IPS-NIHi7 (cell line): ENCODE data around the gene ABAT.
A peak's percentile ranks its signal among the peaks of the same experiment; 100 is the strongest.
"Not testable (repeated sequence)": the region's sequence is repeated elsewhere in the genome, so short reads cannot be mapped to it uniquely, and the experiment has no call there.

Source experiments
- DNase-seq: peaks from one replicate; pipeline ENCODE4 v3.0.0; 2012; ENCODE audit warnings: mixed read lengths; ENCODE audit errors: extremely low spot score

ABAT gene

GRCh38 chr16:8785408-8785807 lies 111.0 kb downstream of the ABAT start:
- no peak for DNase-seq

DNA sequence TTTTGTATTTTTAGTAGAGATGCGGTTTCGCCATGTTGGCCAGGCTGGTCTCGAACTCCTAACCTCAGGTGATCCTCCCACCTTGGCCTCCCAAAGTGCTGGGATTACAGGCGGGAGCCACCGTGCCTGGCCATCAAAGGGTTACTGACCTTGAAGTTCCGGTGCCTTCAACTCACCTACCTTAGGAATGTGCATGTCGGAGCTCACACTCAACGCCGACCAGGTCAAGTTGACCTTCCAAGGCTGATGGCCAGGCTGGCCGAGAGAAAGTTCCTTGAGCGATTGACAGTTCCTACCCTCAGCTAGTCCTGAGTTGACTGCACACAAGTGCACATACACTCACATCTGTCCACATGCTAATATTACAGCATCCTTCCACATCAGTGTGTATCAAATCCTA lies 111.9 kb downstream of the ABAT start:
- DNase-seq = not testable (repeated sequence)

DNA sequence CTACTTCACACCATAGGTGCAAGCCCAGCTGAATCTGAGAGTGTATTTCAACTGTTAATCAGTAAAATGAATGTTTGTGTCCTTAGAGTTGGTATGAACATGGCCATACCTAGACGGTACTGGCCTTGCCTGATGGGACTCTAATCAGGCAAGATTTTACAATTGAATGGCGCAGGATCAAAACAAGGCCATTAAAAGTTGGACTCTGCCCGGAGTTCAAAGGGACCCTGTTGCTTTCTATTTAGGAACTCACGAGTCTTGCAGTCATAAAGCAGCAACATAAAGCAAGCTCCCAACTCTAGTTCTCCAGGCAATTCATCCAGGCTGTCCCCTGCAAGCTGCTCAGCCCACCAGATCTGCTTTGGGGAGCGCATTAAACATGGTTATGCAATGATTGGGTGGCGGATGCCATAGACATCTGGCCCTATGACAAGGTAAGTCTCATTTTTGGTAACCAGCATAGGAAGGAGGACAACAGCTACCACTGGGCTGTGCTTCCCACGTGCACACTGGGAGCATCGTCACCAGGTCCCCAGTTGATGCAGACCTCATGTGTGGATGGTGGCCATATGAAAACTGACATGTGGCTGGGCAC lies 114.3 kb downstream of the ABAT start:
- DNase-seq = no peak

DNA sequence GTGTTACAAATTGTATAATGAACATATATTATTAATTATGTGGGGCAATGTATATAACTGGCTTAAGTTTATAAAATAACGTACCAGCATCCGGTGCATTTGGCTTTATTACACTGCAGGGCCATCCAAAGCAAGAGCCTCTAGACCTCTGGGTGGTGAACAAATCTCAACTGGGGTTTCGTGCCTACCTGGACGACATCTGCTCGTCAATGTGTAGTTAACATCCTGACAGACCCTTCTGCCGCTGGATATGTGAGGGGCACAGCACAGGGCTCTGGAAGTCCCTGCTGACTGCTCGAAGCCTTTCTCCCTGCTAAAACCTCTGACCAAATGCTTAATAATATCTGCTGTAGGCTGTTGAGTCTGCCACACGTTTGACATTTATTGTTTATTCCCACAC lies 120.7 kb downstream of the ABAT start:
- DNase-seq = no peak

DNA sequence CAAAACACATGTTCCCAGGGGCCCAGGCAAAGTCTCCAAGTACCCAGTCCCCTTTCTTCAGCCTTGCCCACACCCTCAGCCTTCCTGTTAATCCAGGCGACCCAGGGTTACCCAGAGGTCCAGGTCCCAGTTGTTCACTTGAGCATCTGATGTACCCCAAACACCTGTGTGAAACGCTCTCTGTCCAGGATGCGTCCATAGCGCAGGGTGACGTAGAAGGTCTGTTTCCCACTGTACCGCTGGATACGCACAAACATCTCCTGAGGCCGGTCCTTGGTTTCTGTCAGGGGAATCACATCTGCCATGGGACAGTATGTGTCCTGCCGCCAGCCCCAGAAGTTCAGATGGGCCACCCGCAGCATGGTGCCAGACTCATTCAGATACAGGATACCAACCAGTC lies 121.4 kb downstream of the ABAT start:
- no peak for DNase-seq

DNA sequence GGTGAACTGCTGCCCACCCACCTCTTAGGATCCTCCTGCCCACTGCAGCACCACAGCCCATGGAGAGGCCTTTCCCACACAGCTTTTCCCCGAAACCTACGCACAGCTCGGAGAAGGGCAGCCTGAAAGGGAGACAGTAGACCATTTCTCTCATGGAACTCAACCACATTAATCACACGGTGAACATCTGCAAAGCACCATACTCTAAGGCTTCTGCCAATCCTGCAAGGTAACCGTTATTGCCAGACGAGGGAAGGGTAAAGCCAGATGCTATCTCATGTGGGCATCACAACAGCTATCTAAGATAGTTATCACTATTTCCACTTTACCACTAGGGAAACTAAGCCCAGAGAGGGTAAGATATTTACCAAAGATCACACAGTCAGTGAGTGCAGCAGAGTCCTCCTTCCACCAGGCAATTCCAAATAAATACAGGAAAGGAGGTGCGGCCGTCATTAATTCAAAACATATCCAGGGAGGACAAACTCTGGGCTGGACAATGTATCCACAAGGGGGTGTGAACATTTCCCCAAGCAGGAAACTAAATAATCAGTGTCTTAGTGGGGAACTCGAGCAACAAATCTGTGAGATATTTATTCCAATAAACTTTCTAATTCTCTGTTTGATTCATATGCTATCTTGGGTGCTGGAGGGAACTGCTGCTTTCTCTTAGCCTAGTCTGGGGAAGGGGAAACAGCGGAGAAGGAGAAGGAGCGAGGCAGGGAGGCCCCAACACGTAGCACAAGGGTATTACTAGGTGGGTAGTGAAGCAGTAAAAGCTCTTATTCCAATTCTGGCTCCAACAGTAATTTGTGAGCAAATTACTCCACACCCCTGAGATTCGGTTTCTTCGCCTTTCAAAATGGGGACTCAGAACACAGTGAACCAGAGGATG lies 122.3 kb downstream of the ABAT start:
- no peak for DNase-seq

DNA sequence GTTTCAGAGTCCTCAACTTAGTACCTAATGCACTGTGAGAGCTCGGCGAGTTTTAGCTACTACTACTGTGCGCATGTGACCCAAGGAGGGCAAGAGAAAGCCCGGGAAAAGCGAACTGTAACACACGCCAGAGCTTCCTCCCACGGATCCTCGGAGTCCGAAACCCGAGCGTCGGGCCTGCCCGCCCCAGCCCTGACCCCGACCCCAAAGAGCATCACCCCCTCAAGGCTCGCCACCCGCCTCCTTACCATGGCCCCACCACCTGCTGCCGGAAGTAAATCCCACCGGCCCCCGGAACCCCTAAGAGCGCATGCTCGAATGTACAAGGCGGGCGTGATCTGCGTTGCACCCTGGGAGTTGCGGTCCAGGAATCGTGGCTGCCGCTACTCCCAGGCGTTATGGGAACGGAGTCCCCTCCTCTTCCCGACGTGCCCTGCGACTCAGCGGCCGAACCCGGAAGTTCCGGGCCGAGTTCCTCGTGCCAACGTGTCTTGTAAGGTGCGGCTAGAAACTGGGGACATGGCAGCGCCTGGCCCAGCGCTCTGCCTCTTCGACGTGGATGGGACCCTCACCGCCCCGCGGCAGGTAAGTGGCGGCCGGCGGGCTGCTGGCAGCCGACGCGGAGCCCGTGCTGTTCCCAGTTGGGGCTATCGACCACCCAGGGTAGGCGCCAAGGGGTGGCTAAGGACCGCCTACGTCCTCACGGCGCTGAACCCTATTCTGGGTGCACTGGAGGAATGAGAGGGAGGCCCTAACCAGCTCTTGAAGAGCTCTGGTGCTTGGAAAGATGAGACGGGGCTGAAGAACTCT lies 123.2 kb downstream of the ABAT start, which contains the start of the genes PMM2 and TMEM186:
Gene PMM2 (plus strand): TSS at position 476 of the 810 bp plus-strand sequence. CDS start 44 bp downstream, at position 520.
Gene TMEM186 (minus strand): TSS at position 276 of the 810 bp plus-strand sequence. CDS start 25 bp downstream, at position 251.
- peak; percentile 100 for DNase-seq

GRCh38 chr16:8798174-8798527 lies 123.7 kb downstream of the ABAT start:
- no peak for DNase-seq

GRCh38 chr16:8798535-8799157 lies 124.2 kb downstream of the ABAT start:
- DNase-seq = no peak

DNA sequence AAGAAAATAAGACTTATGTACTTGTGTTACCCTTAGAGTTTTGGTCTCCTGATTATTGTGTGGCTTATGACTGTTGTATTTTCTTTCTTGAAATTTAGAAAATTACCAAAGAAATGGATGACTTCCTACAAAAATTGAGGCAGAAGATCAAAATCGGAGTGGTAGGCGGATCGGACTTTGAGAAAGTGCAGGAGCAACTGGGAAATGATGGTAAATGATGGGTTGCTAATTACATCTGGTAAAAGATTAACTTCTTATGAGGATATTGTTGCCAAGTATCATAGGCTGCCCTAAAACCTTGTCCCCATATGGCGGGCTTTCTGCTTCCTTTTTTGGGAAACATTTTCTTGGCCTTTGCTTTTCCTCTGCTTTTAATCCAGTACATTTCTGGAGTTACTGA lies 127.3 kb downstream of the ABAT start:
- DNase-seq = no peak

GRCh38 chr16:8803733-8804132 lies 129.3 kb downstream of the ABAT start:
- DNase-seq = not testable (repeated sequence)

DNA sequence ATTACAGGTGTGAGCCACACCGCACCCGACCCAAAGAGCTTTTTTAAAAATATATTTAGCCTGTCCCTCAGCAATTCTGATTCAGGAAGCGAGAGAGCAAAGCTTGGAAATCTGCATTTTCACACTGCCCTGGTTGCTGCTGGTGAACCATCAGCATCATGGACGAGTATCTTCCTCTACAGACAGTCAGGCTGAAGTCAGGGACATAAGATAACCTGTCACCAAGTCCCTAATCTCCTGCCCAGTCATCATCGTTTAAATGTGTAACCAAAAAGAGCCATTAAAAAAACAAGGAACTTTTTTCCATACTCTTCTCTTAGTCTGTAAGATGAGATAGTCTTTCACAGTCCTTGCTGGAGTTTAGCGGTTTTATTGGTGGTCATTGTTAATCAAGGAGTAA lies 129.9 kb downstream of the ABAT start:
- DNase-seq = no peak

- no peak for DNase-seq
These were observed 132.0 kb downstream of the ABAT start for GRCh38 chr16:8806272-8806983.

GRCh38 chr16:8807189-8807588 lies 132.8 kb downstream of the ABAT start:
- DNase-seq = no peak

- no peak for DNase-seq
These were observed 133.6 kb downstream of the ABAT start for GRCh38 chr16:8808009-8808408.

GRCh38 chr16:8808613-8809353 lies 134.4 kb downstream of the ABAT start:
- no peak for DNase-seq

- DNase-seq = no peak
These were observed 137.9 kb downstream of the ABAT start for GRCh38 chr16:8812162-8812843.

- DNase-seq = no peak
These were observed 139.8 kb downstream of the ABAT start for GRCh38 chr16:8814095-8814806.

DNA sequence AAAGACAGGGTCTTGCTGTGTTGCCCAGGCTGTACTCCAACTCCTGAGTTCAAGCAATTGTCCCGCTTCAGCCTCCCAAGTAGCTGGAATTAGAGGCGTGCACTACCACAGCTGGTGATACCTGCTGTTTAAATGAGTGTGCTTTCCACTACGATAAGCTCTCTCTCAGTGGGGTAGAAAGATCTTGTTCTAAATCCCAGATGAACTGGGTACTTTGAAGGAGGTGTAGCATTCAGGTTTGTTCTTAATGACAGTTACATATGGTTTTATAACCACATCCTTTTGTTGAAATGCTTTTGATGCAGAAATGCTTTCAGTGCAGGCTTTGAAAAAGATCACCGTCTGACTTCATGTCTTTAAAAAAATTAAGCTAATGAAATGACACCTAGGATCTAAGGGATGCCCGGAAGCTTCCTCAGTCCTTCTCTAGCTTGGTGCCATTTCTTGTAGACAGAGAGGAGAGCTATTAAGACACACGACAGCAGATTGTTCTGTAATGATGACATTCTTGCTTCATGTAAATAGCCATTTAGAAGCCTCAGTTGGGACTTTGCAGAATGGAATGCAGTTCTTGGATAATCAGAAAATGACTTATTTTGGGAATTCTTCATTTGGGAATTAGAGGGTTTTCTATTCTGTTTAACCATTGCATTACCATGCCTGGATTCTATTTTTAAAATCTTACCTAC lies 142.7 kb downstream of the ABAT start:
- no peak for DNase-seq
